DMS153 treated with DMSO at 0.1 percent for 48 hours (cell line): ENCODE data around the gene GDAP1L1.
"Not testable (repeated sequence)": the region's sequence is repeated elsewhere in the genome, so short reads cannot be mapped to it uniquely, and the experiment has no call there.

Experiments used
- DNase-seq: peaks from one replicate; lab custom pipeline; 2025; ENCODE audit not compliant: unreplicated experiment; lab: John Stamatoyannopoulos, UW

Gene GDAP1L1

GRCh38 chr20:44219170-44219730 is 27.9 kb upstream of the GDAP1L1 start:
- no peak for DNase-seq

- DNase-seq: no peak
Observed at GRCh38 chr20:44219791-44220190, 27.3 kb upstream of the GDAP1L1 start.

GRCh38 chr20:44221368-44221954 is 25.6 kb upstream of the GDAP1L1 start:
- DNase-seq: no peak

GRCh38 chr20:44222027-44222426 is 25.1 kb upstream of the GDAP1L1 start:
- DNase-seq: no peak

GRCh38 chr20:44222633-44223368 is 24.3 kb upstream of the GDAP1L1 start:
- DNase-seq: no peak

GRCh38 chr20:44223721-44224120 is 23.4 kb upstream of the GDAP1L1 start:
- DNase-seq: no peak

- no peak for DNase-seq
Observed at GRCh38 chr20:44224637-44225036, 22.5 kb upstream of the GDAP1L1 start.

GRCh38 chr20:44228465-44229258 is 18.4 kb upstream of the GDAP1L1 start:
- DNase-seq: no peak

- no peak for DNase-seq
Observed at GRCh38 chr20:44231193-44231592, 15.9 kb upstream of the GDAP1L1 start.

- DNase-seq: no peak
Observed at GRCh38 chr20:44231713-44232468, 15.2 kb upstream of the GDAP1L1 start.

- not testable (repeated sequence) for DNase-seq
Observed at GRCh38 chr20:44232469-44232856, 14.6 kb upstream of the GDAP1L1 start.

GRCh38 chr20:44233436-44234016 is 13.6 kb upstream of the GDAP1L1 start:
- DNase-seq: no peak

GRCh38 chr20:44234566-44235317 is 12.4 kb upstream of the GDAP1L1 start:
- DNase-seq: no peak

GRCh38 chr20:44235702-44236101 is 11.4 kb upstream of the GDAP1L1 start:
- DNase-seq: no peak

- not testable (repeated sequence) for DNase-seq
Observed at GRCh38 chr20:44236840-44237239, 10.3 kb upstream of the GDAP1L1 start.

GRCh38 chr20:44241796-44242195 is 5.3 kb upstream of the GDAP1L1 start:
- no peak for DNase-seq

- DNase-seq: no peak
Observed at GRCh38 chr20:44245977-44246376, 1.1 kb upstream of the GDAP1L1 start.

GRCh38 chr20:44247586-44248409 is 690 bp downstream of the GDAP1L1 start:
- no peak for DNase-seq

GRCh38 chr20:44248410-44248759 is 1.3 kb downstream of the GDAP1L1 start:
- no peak for DNase-seq
